Measurements from ENCODE around the gene ARF4.

- TF ChIP-seq POLR2A (IDR thresholded peaks at IDR 0.05) = no peak
- TF ChIP-seq CTCF (IDR thresholded peaks at IDR 0.05) = no peak
- TF ChIP-seq POLR2AphosphoS5 (IDR thresholded peaks at IDR 0.05) = no peak
- TF ChIP-seq EP300 (IDR thresholded peaks at IDR 0.05) = no peak
Measured at GRCh38 chr3:57582474-57583168, 14.5 kb downstream of the ARF4 start.
